ENCODE measurements around the gene TC2N. TPM values are rescaled to one million over a fixed set of nuclear protein-coding genes. Genes with fewer than 3 reads are reported as not detected.

Gene TC2N
- total RNA-seq, 1 experiment from 2014 or later: 16.4 TPM

DNA sequence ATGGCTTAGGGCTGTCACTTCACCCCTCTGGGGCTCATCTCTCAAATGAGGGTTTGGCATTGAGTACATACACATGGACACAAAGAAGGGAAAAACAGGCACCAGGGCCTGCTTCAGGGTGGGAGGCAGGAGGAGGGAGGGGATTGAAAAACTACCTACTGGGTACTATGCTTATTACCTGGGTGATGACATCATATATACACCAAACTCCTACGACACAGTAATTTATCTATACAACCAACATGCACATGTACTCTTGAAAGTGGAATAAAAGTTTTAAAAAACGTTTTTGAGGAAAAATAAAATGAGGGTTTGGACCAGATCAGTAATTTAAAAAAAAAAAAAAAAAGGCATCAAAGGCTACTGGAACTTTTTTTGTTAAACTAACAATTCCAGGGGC is 3.6 kb upstream of the TC2N start:
- Histone ChIP-seq H4K8ac (replicated peaks; ENCODE audit: insufficient read length, low read depth, low read length) (no peak overlapping the region), H3K4me2 (ENCODE audit: insufficient read depth, insufficient read length, low read length) (no peak overlapping the region), H4K91ac (ENCODE audit: insufficient read length, low read depth, low read length) (no peak overlapping the region), H3K9me3 (ENCODE audit: control insufficient read depth, low read depth, low read length) (no peaks in the 10 kb centered on the region), H3K4ac (ENCODE audit: low read depth, low read length) (no peak overlapping the region), H2BK15ac (ENCODE audit: low read depth, low read length) (no peak overlapping the region), H2BK20ac (ENCODE audit: low read depth, low read length, poor library complexity, severe bottlenecking) (no peak overlapping the region), H3K27me3 (ENCODE audit: insufficient read depth, low read length) (no peaks in the 10 kb centered on the region), H3K4me1 (ENCODE audit: insufficient read depth, low read length) (no peaks in the 10 kb centered on the region), H2BK120ac (ENCODE audit: low read depth, low read length, poor library complexity, severe bottlenecking) (no peak overlapping the region), H2AFZ (ENCODE audit: low read length) (no peak overlapping the region), H4K20me1 (ENCODE audit: control insufficient read depth, insufficient read depth, insufficient read length) (no peaks in the 10 kb centered on the region), H3K18ac (ENCODE audit: insufficient read length, low read depth, low read length) (no peak overlapping the region), H3K14ac (ENCODE audit: insufficient read depth, low read length) (no peak overlapping the region), H2AK5ac (ENCODE audit: insufficient read length, low read length) (no peak overlapping the region), H3K27ac (ENCODE audit: insufficient read length, low read depth, low read length) (no peak overlapping the region), H3T11ph (ENCODE audit: low read length) (no peak overlapping the region), H2BK5ac (ENCODE audit: insufficient read length, low read length) (no peak overlapping the region), H3K79me2 (ENCODE audit: insufficient read depth, low read length) (no peaks in the 10 kb centered on the region), H4K5ac (ENCODE audit: insufficient read length, low read depth, low read length) (no peak overlapping the region), H3K23ac (ENCODE audit: insufficient read length, low read depth, low read length) (no peak overlapping the region), H3K23me2 (ENCODE audit: insufficient read length, low read depth, low read length, poor library complexity, severe bottlenecking) (no peaks in the 10 kb centered on the region), H3K56ac (ENCODE audit: insufficient read length, low read depth, low read length) (no peak overlapping the region), H3K79me1 (ENCODE audit: insufficient read depth, low read depth, low read length, poor library complexity, severe bottlenecking) (no peaks in the 10 kb centered on the region), H3K9ac (ENCODE audit: extremely low read depth, insufficient read length, low read length) (no peak overlapping the region), H2BK12ac (ENCODE audit: insufficient read length, low read depth, low read length) (no peak overlapping the region)
- Mint-ChIP-seq H3K36me3 (ENCODE audit: insufficient read depth in 1 of 3, low read depth in 3 of 3) (peaks cover 0 to 4% (median 0%) of the 10 kb centered on the region in 3 experiments; a peak in 1 of 7 replicates), H3K27ac (no peak overlapping the region), H3K9me3 (peaks cover 10 to 11% of the 10 kb centered on the region in 2 experiments; a peak in 4 of 5 replicates), H3K27me3 (ENCODE audit: low read depth) (peaks cover 6% of the 10 kb centered on the region), H3K4me3 (no peak overlapping the region), H3K4me1 (peaks cover 17 to 26% of the 10 kb centered on the region in 2 experiments)
- TF ChIP-seq, protein P1, sequence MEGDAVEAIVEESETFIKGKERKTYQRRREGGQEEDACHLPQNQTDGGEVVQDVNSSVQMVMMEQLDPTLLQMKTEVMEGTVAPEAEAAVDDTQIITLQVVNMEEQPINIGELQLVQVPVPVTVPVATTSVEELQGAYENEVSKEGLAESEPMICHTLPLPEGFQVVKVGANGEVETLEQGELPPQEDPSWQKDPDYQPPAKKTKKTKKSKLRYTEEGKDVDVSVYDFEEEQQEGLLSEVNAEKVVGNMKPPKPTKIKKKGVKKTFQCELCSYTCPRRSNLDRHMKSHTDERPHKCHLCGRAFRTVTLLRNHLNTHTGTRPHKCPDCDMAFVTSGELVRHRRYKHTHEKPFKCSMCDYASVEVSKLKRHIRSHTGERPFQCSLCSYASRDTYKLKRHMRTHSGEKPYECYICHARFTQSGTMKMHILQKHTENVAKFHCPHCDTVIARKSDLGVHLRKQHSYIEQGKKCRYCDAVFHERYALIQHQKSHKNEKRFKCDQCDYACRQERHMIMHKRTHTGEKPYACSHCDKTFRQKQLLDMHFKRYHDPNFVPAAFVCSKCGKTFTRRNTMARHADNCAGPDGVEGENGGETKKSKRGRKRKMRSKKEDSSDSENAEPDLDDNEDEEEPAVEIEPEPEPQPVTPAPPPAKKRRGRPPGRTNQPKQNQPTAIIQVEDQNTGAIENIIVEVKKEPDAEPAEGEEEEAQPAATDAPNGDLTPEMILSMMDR (conservative IDR thresholded peaks at IDR 0.05): no peak
- DNase-seq: no peak
- no CpG with 5 or more reads among the region's 2 CpGs for WGBS (ENCODE audit: extremely low coverage, insufficient read length, low lambda C conversion rate)
